ENCODE results near the gene MPP2. TPM values are rescaled to one million over a fixed set of nuclear protein-coding genes. Genes with fewer than 3 reads are reported as not detected.
"Not testable (repeated sequence)": the region's sequence is repeated elsewhere in the genome, so short reads cannot be mapped to it uniquely, and the experiment has no call there.

Gene MPP2
- polyA plus RNA-seq, 10 donors, result 2.3 to 5.1 (median 3.7) TPM

- DNase-seq, result no peak
Measured at GRCh38 chr17:43877031-43877430, 30.3 kb downstream of the MPP2 start.

GRCh38 chr17:43875476-43876147 lies 31.7 kb downstream of the MPP2 start:
- no peak for DNase-seq

DNA sequence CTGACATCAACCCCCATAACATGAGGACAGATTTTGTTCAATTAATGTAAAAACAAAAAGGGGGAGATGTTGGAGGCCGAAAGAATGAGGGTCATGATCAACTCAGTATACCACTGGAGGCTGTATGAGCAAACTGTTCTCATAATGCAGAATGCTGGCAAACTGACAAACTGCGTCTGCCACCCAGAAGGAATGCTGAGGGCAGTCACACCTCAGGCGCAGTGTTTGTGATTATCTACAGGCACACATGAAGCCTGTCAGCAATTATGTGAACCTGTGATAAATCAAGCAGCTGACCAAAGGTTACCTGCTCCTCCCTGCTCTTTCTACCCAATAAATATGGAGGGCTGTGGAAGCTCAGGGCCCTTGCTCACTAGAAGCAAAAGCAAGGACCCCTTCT lies 33.0 kb downstream of the MPP2 start:
- DNase-seq, result no peak

- DNase-seq, result no peak
Measured at GRCh38 chr17:43873815-43874214, 33.5 kb downstream of the MPP2 start.

- DNase-seq, result no peak
Measured at GRCh38 chr17:43873091-43873490, 34.2 kb downstream of the MPP2 start.

DNA sequence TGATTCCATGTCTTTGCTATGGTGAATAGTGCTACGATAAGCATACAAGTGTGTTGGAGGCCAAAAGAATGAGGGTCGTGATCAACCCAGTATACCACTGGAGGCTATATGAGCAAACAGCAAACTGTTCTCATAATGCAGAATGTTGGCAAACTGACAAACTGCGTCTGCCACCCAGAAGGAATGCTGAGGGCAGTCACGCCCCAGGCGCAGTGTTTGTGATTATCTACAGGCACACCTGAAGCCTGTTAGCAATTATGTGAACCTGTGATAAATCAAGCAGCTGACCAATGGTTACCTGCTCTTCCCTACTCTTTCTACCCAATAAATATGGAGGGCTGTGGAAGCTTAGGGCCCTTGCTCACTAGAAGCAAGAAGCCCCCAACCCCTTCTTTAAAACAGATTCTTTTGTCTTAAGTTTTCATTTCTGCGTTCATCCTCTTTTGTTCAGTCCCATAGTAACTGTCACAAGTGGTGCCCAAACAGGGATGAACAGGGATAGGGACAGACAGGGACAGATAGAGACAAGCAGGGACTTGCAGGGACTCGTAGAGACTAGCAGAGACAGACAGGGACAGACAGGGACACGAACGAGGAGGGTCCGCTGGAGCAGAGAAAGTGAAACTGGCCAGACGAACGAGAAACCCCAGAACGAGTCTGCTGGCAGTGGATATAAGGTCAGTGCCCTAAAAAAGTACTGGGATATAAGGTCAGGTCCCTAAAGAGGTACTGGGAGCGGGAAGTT lies 35.2 kb downstream of the MPP2 start:
- no peak for DNase-seq

- DNase-seq, result not testable (repeated sequence)
Measured at GRCh38 chr17:43869031-43869430, 38.3 kb downstream of the MPP2 start.

DNA sequence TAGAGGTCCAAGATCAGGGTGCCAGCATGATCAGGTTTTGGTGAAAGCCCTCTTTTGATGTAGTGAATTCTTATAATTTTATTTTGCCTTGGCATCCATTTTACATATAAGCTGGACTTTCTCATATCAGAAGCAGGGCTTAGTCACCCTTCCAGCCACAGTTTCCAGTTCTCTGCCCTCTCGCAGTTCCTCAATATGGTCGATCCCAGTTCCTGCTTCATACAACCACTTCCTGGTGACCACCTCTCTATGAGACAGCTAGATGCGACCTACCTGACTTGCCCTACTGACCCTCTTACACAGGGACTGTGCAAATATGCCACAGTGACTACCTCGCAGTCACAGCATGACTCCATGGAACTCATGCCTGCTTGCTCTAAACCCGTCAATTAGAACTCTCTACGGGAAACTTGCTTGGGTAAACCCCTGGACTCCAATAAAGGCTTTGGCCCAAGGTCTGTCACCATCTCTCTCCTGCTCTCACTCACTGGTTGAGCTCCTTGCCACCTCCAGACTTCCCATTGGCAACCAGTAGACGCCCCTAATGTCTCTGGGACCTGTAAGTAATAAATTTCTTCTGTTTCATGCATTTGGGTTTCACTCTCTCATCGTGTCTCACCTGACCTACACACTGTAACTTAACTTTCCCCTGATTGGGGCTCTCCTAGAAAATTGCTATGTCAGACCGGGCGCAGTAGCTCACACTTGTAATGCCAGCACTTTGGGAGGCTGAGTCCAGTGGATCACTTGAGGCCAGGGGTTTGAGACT lies 38.9 kb downstream of the MPP2 start:
- no peak for DNase-seq

GRCh38 chr17:43864161-43864984 lies 43.0 kb downstream of the MPP2 start:
- DNase-seq, result no peak

- DNase-seq, result no peak
Measured at GRCh38 chr17:43861960-43862359, 45.4 kb downstream of the MPP2 start.

DNA sequence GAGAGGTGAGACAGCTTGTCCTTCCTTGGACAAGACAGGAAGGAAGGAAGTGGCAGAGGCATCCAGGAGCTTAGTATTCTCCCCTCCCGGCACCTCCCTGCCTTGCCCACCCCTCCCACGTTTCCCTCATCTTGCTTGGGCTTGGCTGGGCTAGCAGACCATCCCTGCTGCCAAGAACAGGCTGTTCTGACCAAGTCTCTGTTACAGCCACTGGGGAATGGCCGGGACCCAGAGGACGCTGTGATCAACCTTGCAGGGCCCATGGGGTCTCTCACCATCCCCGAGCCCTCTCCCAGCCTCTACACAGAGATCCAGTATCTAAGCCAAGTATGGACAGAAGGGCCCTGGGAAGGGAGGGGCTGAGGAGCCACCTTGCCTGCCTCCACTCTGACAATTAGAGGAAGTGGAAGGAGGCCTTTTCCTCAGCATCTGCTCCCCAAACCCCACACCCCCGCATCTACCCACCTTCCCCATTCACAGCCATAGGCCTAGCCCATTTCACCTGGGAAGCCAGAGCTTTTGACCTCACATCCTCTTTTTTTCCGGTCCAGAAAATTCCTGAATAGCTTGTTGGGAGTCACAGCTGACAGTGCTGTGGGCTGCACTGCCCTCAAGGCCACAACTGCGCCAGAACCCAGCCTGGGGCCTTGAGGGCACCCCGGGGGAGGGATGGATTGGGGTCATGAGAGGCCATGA lies 46.3 kb downstream of the MPP2 start:
- DNase-seq, result no peak

DNA sequence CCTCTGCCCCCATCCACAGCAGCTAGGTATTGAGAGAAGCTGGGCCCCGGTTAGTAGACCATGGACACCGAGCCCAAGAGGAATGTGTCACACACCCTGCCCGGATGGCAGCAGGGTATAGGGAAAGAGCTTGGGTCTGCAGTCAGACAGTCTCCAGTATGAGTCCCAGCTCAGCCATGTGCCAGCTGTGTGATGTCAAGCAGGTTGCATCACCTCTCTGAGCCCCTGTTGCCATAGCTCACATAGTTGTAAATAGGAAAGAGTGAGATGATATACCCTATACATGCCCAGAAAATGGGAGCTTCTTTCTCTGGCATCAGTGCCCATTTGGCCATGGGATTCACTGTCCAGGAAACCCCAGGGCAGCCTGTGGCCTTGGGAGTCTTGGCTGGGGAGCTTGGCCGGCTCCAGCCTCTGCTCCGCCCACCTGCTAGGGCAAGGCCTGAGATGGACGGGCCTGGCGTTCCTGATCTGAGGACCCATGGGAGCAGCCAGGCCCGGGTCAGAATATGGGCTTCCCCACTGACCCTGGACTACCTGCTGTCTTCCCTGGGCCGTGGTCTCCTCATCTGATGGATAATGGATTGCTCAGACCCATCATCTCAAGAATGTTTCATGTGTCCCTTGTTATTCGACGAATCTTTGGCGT lies 47.1 kb downstream of the MPP2 start:
- no peak for DNase-seq

GRCh38 chr17:43857957-43858600 lies 49.3 kb downstream of the MPP2 start:
- no peak for DNase-seq

DNA sequence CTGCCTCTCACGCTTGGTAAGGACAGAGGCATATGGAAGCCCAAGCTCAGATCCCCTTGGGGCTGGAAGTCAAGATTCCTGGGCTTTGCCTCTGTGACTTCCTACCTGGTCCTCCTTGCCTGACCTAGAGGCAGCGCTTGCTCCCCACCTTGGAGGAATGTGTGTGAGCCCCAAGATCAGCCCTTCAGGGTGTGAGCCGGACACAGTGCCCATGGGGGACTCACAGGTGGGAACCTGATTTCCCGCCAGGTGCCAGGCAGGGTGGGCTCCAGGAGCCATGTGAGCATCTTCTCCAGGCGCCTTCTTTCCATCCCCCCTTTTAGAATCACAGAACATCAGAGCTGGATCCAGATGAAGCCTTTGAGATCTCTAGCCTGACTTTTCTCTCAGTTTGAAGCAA lies 50.2 kb downstream of the MPP2 start:
- no peak for DNase-seq

DNA sequence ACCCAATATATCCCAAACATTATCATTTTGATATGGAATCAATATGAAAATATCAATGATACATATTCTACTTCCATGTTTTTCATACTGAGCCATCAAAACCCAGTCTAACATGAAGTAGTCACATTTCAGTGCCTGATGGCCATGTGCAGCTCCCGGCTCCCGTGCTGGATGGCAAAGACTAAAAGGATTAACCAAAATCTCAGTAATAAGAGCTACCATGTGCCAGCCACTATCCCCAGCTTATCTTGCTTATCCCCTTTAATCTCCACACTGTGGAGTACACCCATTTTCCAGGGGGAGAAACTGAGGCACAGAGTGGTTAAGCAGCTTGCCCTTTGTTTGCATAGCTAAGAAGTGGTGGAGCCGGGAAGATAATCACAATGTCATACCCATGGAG lies 51.2 kb downstream of the MPP2 start:
- DNase-seq, result no peak

DNA sequence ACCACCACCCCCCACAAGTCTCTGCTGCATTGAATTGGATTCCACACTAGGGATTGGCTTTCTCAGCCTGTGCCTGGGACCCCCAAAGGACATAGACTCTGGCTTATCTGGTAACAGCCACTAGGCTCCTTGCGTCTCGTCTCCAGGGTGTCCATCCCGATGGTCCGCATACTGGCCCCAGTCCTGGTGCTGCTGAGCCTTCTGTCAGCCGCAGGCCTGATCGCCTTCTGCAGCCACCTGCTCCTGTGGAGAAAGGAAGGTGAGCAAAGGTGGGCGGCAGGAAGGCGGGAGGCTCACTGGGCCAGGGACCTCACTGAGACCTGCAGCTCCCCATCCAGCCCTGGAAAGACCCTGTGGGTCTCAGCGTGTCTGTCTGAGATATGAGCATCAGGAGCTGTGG lies 52.3 kb downstream of the MPP2 start:
- DNase-seq, result no peak

- no peak for DNase-seq
Measured at GRCh38 chr17:43854498-43854897, 52.8 kb downstream of the MPP2 start.

DNA sequence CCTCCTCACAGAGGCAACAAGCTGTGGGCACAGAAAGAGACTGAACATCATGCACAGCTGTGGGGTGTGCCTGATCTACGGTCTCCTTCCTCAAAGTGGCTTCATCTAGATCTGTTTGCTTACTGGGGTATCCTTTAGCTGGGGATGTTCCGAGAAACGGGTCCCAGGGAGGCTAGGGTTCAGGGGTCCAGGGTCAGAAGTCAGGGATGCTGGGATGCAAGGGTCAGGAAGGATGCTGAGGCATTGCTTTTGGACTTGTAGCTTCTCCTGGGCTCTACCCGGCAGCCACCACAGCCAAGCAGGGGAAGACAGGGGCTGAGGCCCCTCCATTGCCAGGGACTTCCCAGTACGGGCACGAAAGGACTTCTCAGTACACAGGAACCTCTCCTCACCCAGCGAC lies 53.8 kb downstream of the MPP2 start:
- no peak for DNase-seq

DNA sequence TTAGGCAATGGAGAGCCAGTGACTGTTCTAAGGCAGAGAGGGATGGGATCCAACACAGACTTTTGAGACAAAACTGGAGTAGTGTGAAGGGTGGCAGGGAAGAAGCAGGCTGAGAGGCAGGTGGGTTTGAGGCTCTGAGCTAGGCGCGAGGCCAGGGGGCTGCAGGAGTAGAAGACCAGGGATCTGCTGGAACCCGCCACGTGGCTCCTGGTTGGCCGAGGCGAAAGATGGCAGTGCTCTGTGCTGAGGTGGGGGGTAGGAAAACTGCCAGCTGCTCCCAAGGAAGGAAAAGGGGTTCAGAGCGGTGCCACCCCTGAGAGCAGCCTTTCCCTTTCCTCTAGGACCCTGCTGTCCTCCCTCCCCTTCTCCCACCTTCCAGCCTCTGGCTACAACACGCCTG lies 54.8 kb downstream of the MPP2 start:
- no peak for DNase-seq

DNA sequence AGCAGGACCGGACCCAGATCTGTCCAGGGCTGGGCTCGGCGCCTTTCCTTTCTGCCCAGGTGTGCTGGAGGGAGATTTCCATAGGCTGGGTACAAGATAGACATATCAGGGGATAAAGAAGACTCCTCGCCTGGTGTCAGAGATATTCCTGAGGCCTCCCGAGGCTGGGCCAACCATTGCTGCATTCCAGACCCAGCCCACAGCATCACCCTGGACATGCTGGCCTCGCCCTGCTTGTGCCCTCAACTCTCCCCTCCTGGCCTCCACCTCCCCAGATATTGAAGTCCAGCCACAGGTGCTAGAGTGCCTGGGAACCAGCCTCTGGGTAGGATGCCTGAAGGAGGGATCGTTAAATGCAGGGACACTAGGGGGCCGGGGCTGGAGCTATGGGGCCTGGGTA lies 58.2 kb downstream of the MPP2 start:
- no peak for DNase-seq

All from muscle of back (tissue), 11 donors.